HTR-8/SVneo (cell line): ENCODE measurements around the gene MSL1.

ENCODE experiments used
- DNase-seq: peaks from one replicate; pipeline ENCODE4 v3.0.0; 2011; ENCODE audit warnings: low spot score, mixed read lengths; ENCODE audit not compliant: insufficient read length
- FAIRE-seq: peaks from 2 replicates; lab custom pipeline; 2011; peaks lifted over from hg19 to GRCh38; lab: Jason Lieb, UNC

The MSL1 gene

GRCh38 chr17:40103071-40103661, 18.6 kb upstream of the MSL1 start:
- no peak for FAIRE-seq
- no peak for DNase-seq

- DNase-seq (no peak), FAIRE-seq (no peak)
These were observed 18.1 kb upstream of the MSL1 start for GRCh38 chr17:40103688-40104087.

- DNase-seq = no peak
- FAIRE-seq = peak; percentile 79
These were observed 16.9 kb upstream of the MSL1 start for GRCh38 chr17:40104594-40105486.

- no peak for FAIRE-seq
- DNase-seq = no peak
These were observed 15.7 kb upstream of the MSL1 start for GRCh38 chr17:40105861-40106759.

- DNase-seq (no peak), FAIRE-seq (no peak)
These were observed 14.8 kb upstream of the MSL1 start for GRCh38 chr17:40106760-40107521.

- FAIRE-seq (no peak), DNase-seq (no peak)
These were observed 14.1 kb upstream of the MSL1 start for GRCh38 chr17:40107522-40108174.

- FAIRE-seq = no peak
These were observed 12.6 kb upstream of the MSL1 start for GRCh38 chr17:40108970-40109824.

GRCh38 chr17:40110026-40110845, 11.5 kb upstream of the MSL1 start:
- DNase-seq (no peak), FAIRE-seq (no peak)

More at GRCh38 chr17:40108970-40109824, 12.6 kb upstream of the MSL1 start:
- DNase-seq = no peak

- peak; percentile 62 for FAIRE-seq
- DNase-seq = peak; percentile 95
These were observed 10.3 kb upstream of the MSL1 start for GRCh38 chr17:40111221-40112128.

- DNase-seq (no peak), FAIRE-seq (no peak)
These were observed 9.5 kb upstream of the MSL1 start for GRCh38 chr17:40112191-40112711.

GRCh38 chr17:40112718-40113109, 9.1 kb upstream of the MSL1 start:
- FAIRE-seq (no peak), DNase-seq (no peak)

GRCh38 chr17:40113110-40113906, 8.5 kb upstream of the MSL1 start:
- peak; percentile 83 for FAIRE-seq

GRCh38 chr17:40113907-40114245, 7.9 kb upstream of the MSL1 start:
- DNase-seq = no peak
- no peak for FAIRE-seq

More at GRCh38 chr17:40113110-40113906, 8.5 kb upstream of the MSL1 start:
- DNase-seq = peak; percentile 98

GRCh38 chr17:40115101-40115436, 6.7 kb upstream of the MSL1 start:
- FAIRE-seq (no peak), DNase-seq (no peak)

GRCh38 chr17:40122136-40122998, 596 bp downstream of the MSL1 start:
- FAIRE-seq = no peak
- no peak for DNase-seq
